Prostate gland (tissue), 2 donors: Measurements from ENCODE around the gene COLGALT1. TPM values are rescaled to one million over a fixed set of nuclear protein-coding genes. Genes with fewer than 3 reads are reported as not detected.
A peak's percentile ranks its signal among the peaks of the same experiment; 100 is the strongest.
"Not testable (repeated sequence)": the region's sequence is repeated elsewhere in the genome, so short reads cannot be mapped to it uniquely, and the experiment has no call there.

Source experiments
- DNase-seq: peaks from one replicate; pipeline ENCODE4 v3.0.0-alpha.2; 2019; ENCODE audit warnings: low spot score
- H3K27ac ChIP-seq, 2 donors: fragments of 200-600 bp; sonication (generic); 2 replicates each; pipeline ENCODE4 v1.5.1; 2017 to 2019
- H3K27me3 ChIP-seq: fragments of 200-600 bp; sonication (generic); replicated peaks from 2 replicates; pipeline ENCODE4 v1.5.1; 2019; ENCODE audit not compliant: insufficient read depth
- H3K36me3 ChIP-seq, 2 donors: fragments of 200-600 bp; sonication (generic); 1 replicate in 1 of 2; 2 replicates in 1 of 2; pipeline versions ENCODE4 v1.5.1 to v1.8.1; 2017 to 2019
- H3K4me1 ChIP-seq: fragments of 200-600 bp; sonication (generic); replicated peaks from 2 replicates; pipeline ENCODE4 v1.5.1; 2019
- H3K4me3 ChIP-seq, 2 donors: fragments of 200-600 bp; sonication (generic); 2 replicates each; pipeline ENCODE4 v1.5.1; 2017 to 2019
- H3K9me3 ChIP-seq: fragments of 200-600 bp; sonication (generic); 2 replicates; pipeline ENCODE4 v1.5.1; 2017
- POLR2A ChIP-seq: fragments of 450-650 bp; IDR thresholded peaks from one replicate; pipeline ENCODE4 v1.6.1; 2016; ENCODE audit warnings: antibody characterized with exemption, mild to moderate bottlenecking
- POLR2AphosphoS5 ChIP-seq: sonication (generic); formaldehyde crosslinking; IDR thresholded peaks from one replicate; pipeline ENCODE4 v1.6.1; 2017; ENCODE audit warnings: antibody characterized with exemption
- WGBS: methylation state at CpG from one replicate; pipeline ENCODE4 v1.1.5; 2018; 5-methylcytosine and 5-hydroxymethylcytosine counted together
- intact Hi-C: fragments of 100-400 bp; cut with DNase I; formaldehyde crosslinking; loops from one replicate; pipeline ENCODE4 v1.14.2; 2022
- total RNA-seq, 2 donors: library from RNA; depleted of rRNA; stranded (reverse); fragments of >200 nt; gene quantifications; one replicate each; pipeline ENCODE4 v1.1.0, GENCODE V29; 2016
- TF ChIP-seq, protein P1 (sequence below), 4 experiments: fragments of 200-600 bp in 2 of 4; fragments of 450-650 bp in 2 of 4; sonication (generic) in 2 of 4; IDR thresholded peaks; 1 replicate in 3 of 4; 2 replicates in 1 of 4; pipeline ENCODE4 v1.5.1; 2016 to 2019; ENCODE audit warnings: antibody characterized with exemption in 4 of 4, mild to moderate bottlenecking in 2 of 4, moderate library complexity in 2 of 4

Gene COLGALT1
- 10 to 100 TPM; 29.3 to 85.1 TPM for total RNA-seq

DNA sequence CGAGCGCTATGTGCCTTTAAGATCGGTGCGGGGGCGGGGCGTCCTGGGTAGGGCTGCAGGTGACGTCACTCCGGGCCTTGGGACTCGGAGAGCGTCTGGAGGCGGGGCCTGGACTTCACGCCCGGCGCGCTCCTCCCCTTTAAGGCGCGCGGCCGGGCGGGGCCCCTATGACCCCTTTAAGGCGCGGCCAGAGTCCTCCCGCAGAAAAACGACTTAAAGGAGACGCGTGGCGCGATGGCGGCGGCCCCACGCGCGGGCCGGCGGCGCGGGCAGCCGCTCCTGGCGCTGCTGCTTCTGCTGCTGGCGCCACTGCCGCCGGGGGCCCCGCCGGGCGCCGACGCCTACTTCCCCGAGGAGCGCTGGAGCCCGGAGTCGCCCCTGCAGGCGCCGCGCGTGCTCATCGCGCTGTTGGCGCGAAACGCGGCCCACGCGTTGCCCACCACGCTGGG lies at the start of gene COLGALT1:
COLGALT1 (plus strand) TSS at position 170 of the 449 bp plus-strand sequence; CDS start at position 235, 65 bp downstream.
- no peaks in the 10 kb centered on the region for H3K4me1 ChIP-seq
- 0% methylated on average over 38 of the region's 64 CpGs for WGBS
- peaks cover 0 to 8% of the 10 kb centered on the region in 2 donors for H3K36me3 ChIP-seq
- no peaks in the 10 kb centered on the region for H3K9me3 ChIP-seq
- H3K27ac ChIP-seq, result peak within 1 kb of the TSS; percentile 67 to 77
- H3K4me3 ChIP-seq, result peak within 1 kb of the TSS; percentile 92 to 95
- TF ChIP-seq POLR2AphosphoS5, result peak; percentile 83
- no peak for TF ChIP-seq POLR2A
- TF ChIP-seq, protein P1, sequence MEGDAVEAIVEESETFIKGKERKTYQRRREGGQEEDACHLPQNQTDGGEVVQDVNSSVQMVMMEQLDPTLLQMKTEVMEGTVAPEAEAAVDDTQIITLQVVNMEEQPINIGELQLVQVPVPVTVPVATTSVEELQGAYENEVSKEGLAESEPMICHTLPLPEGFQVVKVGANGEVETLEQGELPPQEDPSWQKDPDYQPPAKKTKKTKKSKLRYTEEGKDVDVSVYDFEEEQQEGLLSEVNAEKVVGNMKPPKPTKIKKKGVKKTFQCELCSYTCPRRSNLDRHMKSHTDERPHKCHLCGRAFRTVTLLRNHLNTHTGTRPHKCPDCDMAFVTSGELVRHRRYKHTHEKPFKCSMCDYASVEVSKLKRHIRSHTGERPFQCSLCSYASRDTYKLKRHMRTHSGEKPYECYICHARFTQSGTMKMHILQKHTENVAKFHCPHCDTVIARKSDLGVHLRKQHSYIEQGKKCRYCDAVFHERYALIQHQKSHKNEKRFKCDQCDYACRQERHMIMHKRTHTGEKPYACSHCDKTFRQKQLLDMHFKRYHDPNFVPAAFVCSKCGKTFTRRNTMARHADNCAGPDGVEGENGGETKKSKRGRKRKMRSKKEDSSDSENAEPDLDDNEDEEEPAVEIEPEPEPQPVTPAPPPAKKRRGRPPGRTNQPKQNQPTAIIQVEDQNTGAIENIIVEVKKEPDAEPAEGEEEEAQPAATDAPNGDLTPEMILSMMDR (IDR thresholded peaks at IDR 0.05), result peak in 2 of 4 experiments; percentile 9 to 20
- H3K27me3 ChIP-seq, result no peaks in the 10 kb centered on the region
- peak; percentile 98 for DNase-seq
- intact Hi-C loops, result no loop called here

- intact Hi-C loops, result no loop called here
- H3K27me3 ChIP-seq, result no peaks in the 10 kb centered on the region
- H3K27ac ChIP-seq, result no peak overlapping the region
- no peak for DNase-seq
- H3K9me3 ChIP-seq, result no peaks in the 10 kb centered on the region
- TF ChIP-seq, protein P1 (IDR thresholded peaks at IDR 0.05), result no peak
- TF ChIP-seq POLR2A (no peak), POLR2AphosphoS5 (no peak)
- H3K4me1 ChIP-seq, result no peaks in the 10 kb centered on the region
- H3K36me3 ChIP-seq, result no peaks in the 10 kb centered on the region
- WGBS, result 84% methylated on average over 9 of the region's 9 CpGs
- H3K4me3 ChIP-seq, result no peak overlapping the region
Observed at GRCh38 chr19:17506745-17507144, 48.7 kb upstream of the COLGALT1 start.

GRCh38 chr19:17508558-17508933 lies 46.9 kb upstream of the COLGALT1 start:
- H3K36me3 ChIP-seq, intact Hi-C loops, H3K4me1 ChIP-seq, H3K27me3 ChIP-seq, H3K4me3 ChIP-seq, H3K9me3 ChIP-seq, DNase-seq, H3K27ac ChIP-seq: not testable (repeated sequence)
- WGBS, result 95% methylated on average over 3 of the region's 3 CpGs

- Histone ChIP-seq H3K27me3 (no peaks in the 10 kb centered on the region), H3K36me3 (no peaks in the 10 kb centered on the region), H3K27ac (peak overlapping the region; percentile 98 to 99), H3K4me3 (peak overlapping the region; percentile 93 to 94), H3K9me3 (no peaks in the 10 kb centered on the region), H3K4me1 (peaks cover 3% of the 10 kb centered on the region)
- no peak for DNase-seq
- WGBS, result 47% methylated on average over 13 of the region's 13 CpGs
- intact Hi-C loops, result loop anchor here (5.0 kb wide), 1 partner anchor 38 kb away; the partner anchor contains the start of gene SLC27A1
- TF ChIP-seq POLR2A (no peak), POLR2AphosphoS5 (no peak)
- TF ChIP-seq, protein P1 (IDR thresholded peaks at IDR 0.05), result no peak
Observed at GRCh38 chr19:17510220-17510993, 45.0 kb upstream of the COLGALT1 start.

GRCh38 chr19:17511724-17512573 lies 43.5 kb upstream of the COLGALT1 start:
- Histone ChIP-seq H3K27me3 (no peaks in the 10 kb centered on the region), H3K4me3 (peak overlapping the region; percentile 93 to 94), H3K4me1 (peaks cover 3% of the 10 kb centered on the region), H3K36me3 (peaks cover under 1 to 3% of the 10 kb centered on the region in 2 donors), H3K27ac (peak overlapping the region; percentile 98 to 99), H3K9me3 (no peaks in the 10 kb centered on the region)
- 1% methylated on average over 72 of the region's 82 CpGs for WGBS
- intact Hi-C loops, result loop anchor here (5.0 kb wide), 1 partner anchor 40 kb away; the partner anchor contains the start of gene SLC27A1
- TF ChIP-seq POLR2AphosphoS5 (peak; percentile 55), POLR2A (no peak)
- TF ChIP-seq, protein P1 (IDR thresholded peaks at IDR 0.05), result peak in 3 of 4 experiments; percentile 24 to 39 (median 39)
- DNase-seq, result peak; percentile 72
